Fibroblast of villous mesenchyme (primary cell): ENCODE measurements around the gene ELAC1. TPM values are rescaled to one million over a fixed set of nuclear protein-coding genes. Genes with fewer than 3 reads are reported as not detected.
"Not testable (repeated sequence)": the region's sequence is repeated elsewhere in the genome, so short reads cannot be mapped to it uniquely, and the experiment has no call there.

Experiments
- DNase-seq: peaks from one replicate; pipeline ENCODE4 v3.0.0-alpha.2; 2010; ENCODE audit warnings: low read depth
- H3K4me3 ChIP-seq: 2 replicates; pipeline ENCODE4 v1.5.1; 2011; ENCODE audit warnings: low read depth, mild to moderate bottlenecking, low read length
- CTCF ChIP-seq: IDR thresholded peaks from 2 replicates; pipeline ENCODE4 v1.5.1; 2012; ENCODE audit warnings: low read depth, mild to moderate bottlenecking, low read length; ENCODE audit not compliant: insufficient read depth
- total RNA-seq: library from RNA; depleted of rRNA; stranded (reverse); fragments of >200 nt; gene quantifications from 2 replicates; pipeline ENCODE4 v1.2.3, GENCODE V29; 2012

Gene ELAC1
- total RNA-seq, 1 donor: 8.6 TPM

GRCh38 chr18:50986360-50987087 lies 18.7 kb downstream of the ELAC1 start:
- TF ChIP-seq CTCF: no peak
- DNase-seq: peak; percentile 12
- no peak overlapping the region for H3K4me3 ChIP-seq

GRCh38 chr18:50987261-50987660 lies 19.4 kb downstream of the ELAC1 start:
- H3K4me3 ChIP-seq: no peak overlapping the region
- DNase-seq: no peak
- no peak for TF ChIP-seq CTCF

- TF ChIP-seq CTCF: no peak
- DNase-seq: no peak
- H3K4me3 ChIP-seq: no peak overlapping the region
Measured at GRCh38 chr18:50989711-50990110, 21.9 kb downstream of the ELAC1 start.

- no peak overlapping the region for H3K4me3 ChIP-seq
- TF ChIP-seq CTCF: no peak
- no peak for DNase-seq
Measured at GRCh38 chr18:50992351-50992762, 24.5 kb downstream of the ELAC1 start.

GRCh38 chr18:50994031-50994430 lies 26.2 kb downstream of the ELAC1 start:
- no peak for TF ChIP-seq CTCF
- no peak for DNase-seq
- no peak overlapping the region for H3K4me3 ChIP-seq

- DNase-seq, H3K4me3 ChIP-seq: not testable (repeated sequence)
Measured at GRCh38 chr18:51003174-51003573, 35.3 kb downstream of the ELAC1 start.

- no peak for DNase-seq
- TF ChIP-seq CTCF: no peak
- H3K4me3 ChIP-seq: no peak overlapping the region
Measured at GRCh38 chr18:51006061-51006818, 38.4 kb downstream of the ELAC1 start.
